Measurements from ENCODE around the gene NAP1L4.
"Not testable (repeated sequence)": the region's sequence is repeated elsewhere in the genome, so short reads cannot be mapped to it uniquely, and the experiment has no call there.

NAP1L4 gene

GRCh38 chr11:2920343-2920742, 71.8 kb downstream of the NAP1L4 start:
- DNase-seq, result no peak

GRCh38 chr11:2919837-2920236, 72.3 kb downstream of the NAP1L4 start:
- no peak for DNase-seq

- no peak for DNase-seq
Measured at GRCh38 chr11:2919188-2919587, 72.9 kb downstream of the NAP1L4 start.

- no peak for DNase-seq
Measured at GRCh38 chr11:2917842-2918490, 74.2 kb downstream of the NAP1L4 start.

- DNase-seq, result no peak
Measured at GRCh38 chr11:2916892-2917645, 75.1 kb downstream of the NAP1L4 start.

GRCh38 chr11:2916114-2916891, 75.8 kb downstream of the NAP1L4 start:
- DNase-seq, result no peak

GRCh38 chr11:2915473-2915872, 76.7 kb downstream of the NAP1L4 start:
- DNase-seq, result no peak

GRCh38 chr11:2914455-2915195, 77.5 kb downstream of the NAP1L4 start:
- DNase-seq, result no peak

- no peak for DNase-seq
Measured at GRCh38 chr11:2913776-2914175, 78.4 kb downstream of the NAP1L4 start.

- no peak for DNase-seq
Measured at GRCh38 chr11:2913019-2913431, 79.1 kb downstream of the NAP1L4 start.

GRCh38 chr11:2912498-2912897, 79.6 kb downstream of the NAP1L4 start:
- DNase-seq, result no peak

- DNase-seq, result no peak
Measured at GRCh38 chr11:2911785-2912391, 80.2 kb downstream of the NAP1L4 start.

- no peak for DNase-seq
Measured at GRCh38 chr11:2911088-2911784, 80.9 kb downstream of the NAP1L4 start.

- DNase-seq, result no peak
Measured at GRCh38 chr11:2910401-2910955, 81.7 kb downstream of the NAP1L4 start.

- DNase-seq, result no peak
Measured at GRCh38 chr11:2909133-2909902, 82.8 kb downstream of the NAP1L4 start.

- DNase-seq, result no peak
Measured at GRCh38 chr11:2908130-2908529, 84.0 kb downstream of the NAP1L4 start.

GRCh38 chr11:2905299-2905698, 86.8 kb downstream of the NAP1L4 start:
- not testable (repeated sequence) for DNase-seq

GRCh38 chr11:2904153-2905052, 87.7 kb downstream of the NAP1L4 start:
- no peak for DNase-seq

GRCh38 chr11:2903672-2904011, 88.5 kb downstream of the NAP1L4 start:
- DNase-seq, result no peak
